Measurements from ENCODE around the gene MICU1. TPM values are rescaled to one million over a fixed set of nuclear protein-coding genes. Genes with fewer than 3 reads are reported as not detected.

The MICU1 gene
- total RNA-seq, 2 experiments from 2014 or later, result 41.2 to 41.7 TPM

DNA sequence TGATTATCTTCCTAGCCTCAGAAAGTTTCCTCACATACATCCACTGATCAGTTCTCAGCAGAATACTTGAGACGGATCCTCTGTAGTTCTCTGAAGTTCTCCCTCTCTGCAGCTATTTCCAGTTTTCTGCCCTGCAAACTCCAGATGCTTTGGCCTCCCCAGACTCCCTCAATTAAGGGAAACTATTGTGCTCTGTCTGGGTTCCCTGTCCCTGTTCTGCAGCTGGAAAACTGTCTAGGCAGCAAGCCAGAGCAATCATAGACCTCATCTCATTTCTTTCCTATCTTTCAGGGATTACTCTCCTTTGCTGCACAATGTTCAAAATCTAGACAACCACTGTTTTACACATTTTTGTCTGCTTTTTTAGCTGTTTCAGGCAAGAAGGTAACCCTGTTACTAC is 9.2 kb downstream of the MICU1 start:
- POLR2A ChIA-PET, result no interaction called here
- DNase-seq, result no peak
- CTCF ChIA-PET, result no interaction called here
- no peak overlapping the region for H3K27ac Mint-ChIP-seq
- H3K4me3 Mint-ChIP-seq, result no peak overlapping the region
- no peaks in the 10 kb centered on the region for H3K27me3 Mint-ChIP-seq
- peaks cover 12% of the 10 kb centered on the region for H3K4me1 Mint-ChIP-seq (ENCODE audit: low read depth)
- peaks cover 16% of the 10 kb centered on the region for H3K36me3 Mint-ChIP-seq
- intact Hi-C loops (cut with micrococcal nuclease), result no loop called here
- H3K9me3 Mint-ChIP-seq, result peaks cover 11% of the 10 kb centered on the region

DNA sequence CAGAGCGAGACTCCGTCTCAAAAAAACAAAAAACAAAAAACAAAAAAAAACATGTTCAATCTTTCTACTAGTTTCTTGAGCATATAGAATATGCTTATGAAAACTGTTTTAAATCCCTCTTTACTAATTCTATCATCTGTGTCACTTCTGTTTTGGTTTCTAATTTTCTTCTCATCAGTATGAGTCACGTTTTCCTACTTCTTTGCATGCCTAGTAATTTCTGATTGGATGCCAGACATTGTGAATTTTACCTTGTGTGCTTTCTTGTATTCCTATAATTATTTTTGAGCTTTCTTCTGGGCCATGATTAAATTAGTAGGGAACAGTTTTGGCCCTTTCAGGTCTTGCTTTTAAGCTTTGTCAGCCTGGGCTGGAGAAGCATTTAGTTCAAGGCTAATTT is 9.9 kb downstream of the MICU1 start:
- Mint-ChIP-seq H3K4me3 (no peak overlapping the region), H3K27me3 (no peaks in the 10 kb centered on the region), H3K27ac (no peak overlapping the region), H3K36me3 (peaks cover 16% of the 10 kb centered on the region), H3K4me1 (ENCODE audit: low read depth) (peaks cover 16% of the 10 kb centered on the region), H3K9me3 (peaks cover 11% of the 10 kb centered on the region)
- ChIA-PET POLR2A (no interaction called here), CTCF (no interaction called here)
- no peak for DNase-seq
- intact Hi-C loops (cut with micrococcal nuclease), result no loop called here

DNA sequence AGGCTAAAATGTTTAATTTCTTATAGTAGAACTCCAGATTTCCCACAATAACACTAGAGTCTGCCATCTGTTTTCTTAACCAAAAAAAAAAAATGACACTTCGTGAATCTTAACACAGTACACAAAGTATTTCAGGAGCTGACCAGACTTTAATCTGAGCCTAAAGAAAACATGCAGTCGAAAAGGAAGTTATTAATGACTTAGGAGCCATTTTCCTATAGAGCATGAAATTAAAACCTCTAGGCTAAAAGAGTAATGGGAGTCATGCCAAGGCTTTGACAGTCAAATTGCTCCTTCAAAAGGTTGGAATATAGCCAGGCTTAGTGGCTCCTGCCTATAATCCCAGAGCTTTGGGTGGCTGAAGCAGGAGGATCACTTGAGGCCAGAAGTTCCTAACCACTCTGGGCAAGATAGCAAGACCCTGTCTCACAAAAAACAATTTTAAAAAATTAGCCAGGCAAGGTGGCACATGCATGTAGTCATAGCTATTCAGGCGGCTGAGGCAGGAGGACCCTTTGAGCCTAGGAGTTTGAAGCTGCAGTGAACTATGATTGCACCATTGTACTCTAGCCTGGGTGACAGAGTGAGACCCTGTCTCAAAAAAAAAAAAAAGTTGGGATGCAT is 13.6 kb downstream of the MICU1 start:
- H3K27ac Mint-ChIP-seq, result no peak overlapping the region
- H3K36me3 Mint-ChIP-seq, result peaks cover 17% of the 10 kb centered on the region
- no peak for DNase-seq
- H3K4me1 Mint-ChIP-seq (ENCODE audit: low read depth), result peaks cover 16% of the 10 kb centered on the region
- H3K27me3 Mint-ChIP-seq, result no peaks in the 10 kb centered on the region
- intact Hi-C loops (cut with micrococcal nuclease), result no loop called here
- H3K4me3 Mint-ChIP-seq, result no peak overlapping the region
- CTCF ChIA-PET, result no interaction called here
- peaks cover 11% of the 10 kb centered on the region for H3K9me3 Mint-ChIP-seq
- POLR2A ChIA-PET, result interaction anchor here (0.6 kb wide), 2 partner anchors 164 to 845 kb away, joined by 3 read pairs; no protein-coding TSS in a partner anchor

DNA sequence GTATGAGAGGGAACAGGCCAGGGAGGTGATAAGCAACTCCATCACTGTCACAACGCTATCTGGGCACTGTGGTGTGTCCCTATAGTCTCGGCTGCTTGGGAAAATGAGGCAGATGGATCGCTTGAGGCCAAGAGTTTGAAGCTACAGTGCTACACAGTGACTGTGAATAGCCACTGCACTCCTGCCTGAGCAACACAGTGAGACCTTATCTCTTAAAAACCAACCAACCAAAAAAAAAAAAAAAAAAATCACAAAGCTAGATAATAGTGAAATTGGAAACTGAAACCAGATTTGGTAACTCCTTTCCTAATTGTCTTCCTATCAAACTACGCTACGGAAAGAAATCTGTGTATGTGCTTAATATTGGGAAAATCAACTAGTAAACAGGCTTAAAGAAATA is 14.1 kb downstream of the MICU1 start:
- DNase-seq, result no peak
- Mint-ChIP-seq H3K9me3 (peaks cover 8% of the 10 kb centered on the region), H3K4me3 (no peak overlapping the region), H3K27me3 (no peaks in the 10 kb centered on the region), H3K4me1 (ENCODE audit: low read depth) (peaks cover 14% of the 10 kb centered on the region), H3K36me3 (peaks cover 13% of the 10 kb centered on the region), H3K27ac (no peak overlapping the region)
- ChIA-PET CTCF (interaction anchor here (0.6 kb wide), 1 partner anchor 197 kb away, joined by 3 read pairs; no protein-coding TSS in a partner anchor), POLR2A (interaction anchor here (0.6 kb wide), 2 partner anchors 163 to 845 kb away, joined by 3 read pairs; no protein-coding TSS in a partner anchor)
- intact Hi-C loops (cut with micrococcal nuclease), result no loop called here

DNA sequence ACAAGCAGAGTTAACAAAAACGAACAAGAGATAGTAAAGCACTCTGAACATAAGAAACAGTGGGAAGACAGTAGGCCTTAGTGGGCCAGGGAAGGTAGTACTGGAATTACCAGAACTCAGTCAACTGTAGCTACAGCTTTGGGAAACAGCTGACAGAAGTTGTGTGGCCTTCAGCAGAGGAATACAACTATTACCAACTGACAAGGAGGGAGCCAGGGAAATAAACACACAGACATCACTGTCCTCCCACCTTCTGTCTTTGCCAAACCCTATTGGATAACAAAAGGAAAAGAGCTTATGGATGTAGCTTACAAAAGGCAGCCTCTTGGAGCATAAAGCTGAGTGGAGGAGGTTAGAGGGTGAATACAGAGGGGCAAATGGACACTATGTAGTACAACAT is 15.4 kb downstream of the MICU1 start:
- no peaks in the 10 kb centered on the region for H3K9me3 Mint-ChIP-seq
- CTCF ChIA-PET, result interaction anchor here (0.6 to 0.7 kb wide), 2 partner anchors 212 to 256 kb away, joined by 3 to 4 read pairs; no protein-coding TSS in a partner anchor
- peaks cover 7% of the 10 kb centered on the region for H3K4me1 Mint-ChIP-seq (ENCODE audit: low read depth)
- H3K27ac Mint-ChIP-seq, result no peak overlapping the region
- no peak overlapping the region for H3K4me3 Mint-ChIP-seq
- intact Hi-C loops (cut with micrococcal nuclease), result no loop called here
- H3K36me3 Mint-ChIP-seq, result peaks cover 5% of the 10 kb centered on the region
- DNase-seq, result no peak
- POLR2A ChIA-PET, result interaction anchor here (0.7 kb wide), 1 partner anchor 153 kb away, joined by 3 read pairs; no protein-coding TSS in a partner anchor
- no peaks in the 10 kb centered on the region for H3K27me3 Mint-ChIP-seq

DNA sequence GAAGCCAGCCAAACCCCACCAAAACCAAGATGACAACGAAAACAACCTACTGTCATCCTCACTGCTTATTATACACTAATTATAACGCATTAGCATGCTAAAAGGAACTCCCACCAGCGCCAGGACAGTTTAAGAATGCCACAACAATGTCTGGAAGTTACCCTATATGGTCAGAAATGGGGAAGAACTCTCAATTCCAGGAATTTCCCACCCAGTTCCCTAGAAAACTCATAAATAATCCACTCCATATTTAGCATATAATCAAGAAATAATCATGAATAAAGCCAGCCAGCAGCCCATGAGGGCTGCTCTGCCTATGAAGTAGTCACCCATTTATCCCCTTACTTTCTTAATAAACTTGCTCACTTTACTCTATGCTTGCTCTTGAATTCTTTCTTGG is 20.8 kb downstream of the MICU1 start:
- H3K27ac Mint-ChIP-seq, result no peak overlapping the region
- ChIA-PET CTCF (no interaction called here), POLR2A (no interaction called here)
- DNase-seq, result no peak
- intact Hi-C loops (cut with micrococcal nuclease), result no loop called here
- no peaks in the 10 kb centered on the region for H3K4me1 Mint-ChIP-seq (ENCODE audit: low read depth)
- no peaks in the 10 kb centered on the region for H3K9me3 Mint-ChIP-seq
- H3K27me3 Mint-ChIP-seq, result no peaks in the 10 kb centered on the region
- H3K4me3 Mint-ChIP-seq, result no peak overlapping the region
- peaks cover 3% of the 10 kb centered on the region for H3K36me3 Mint-ChIP-seq

DNA sequence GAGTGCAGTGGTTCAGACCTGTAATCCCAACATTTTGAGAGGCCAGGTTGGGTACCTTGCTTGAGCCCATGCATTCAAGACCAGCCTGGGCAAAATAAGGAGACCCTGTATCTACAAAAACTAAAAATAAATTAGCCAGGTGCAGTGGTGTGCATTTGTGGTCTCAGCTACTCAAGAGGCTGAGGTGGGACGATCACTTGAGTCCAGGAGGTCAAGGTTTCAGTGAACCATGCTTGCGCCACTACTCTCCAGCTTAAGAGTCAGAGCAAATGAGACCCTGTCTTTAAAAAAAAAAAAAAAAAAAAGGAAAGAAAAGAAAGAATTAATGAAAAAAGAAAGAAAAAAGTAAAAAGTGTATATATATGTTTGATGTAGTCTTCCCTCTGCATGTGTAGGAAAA is 24.7 kb downstream of the MICU1 start:
- DNase-seq, result no peak
- H3K36me3 Mint-ChIP-seq, result peaks cover 2% of the 10 kb centered on the region
- intact Hi-C loops (cut with micrococcal nuclease), result no loop called here
- no peaks in the 10 kb centered on the region for H3K27me3 Mint-ChIP-seq
- peaks cover 4% of the 10 kb centered on the region for H3K4me1 Mint-ChIP-seq (ENCODE audit: low read depth)
- H3K9me3 Mint-ChIP-seq, result no peaks in the 10 kb centered on the region
- POLR2A ChIA-PET, result no interaction called here
- H3K27ac Mint-ChIP-seq, result no peak overlapping the region
- no peak overlapping the region for H3K4me3 Mint-ChIP-seq
- CTCF ChIA-PET, result no interaction called here

DNA sequence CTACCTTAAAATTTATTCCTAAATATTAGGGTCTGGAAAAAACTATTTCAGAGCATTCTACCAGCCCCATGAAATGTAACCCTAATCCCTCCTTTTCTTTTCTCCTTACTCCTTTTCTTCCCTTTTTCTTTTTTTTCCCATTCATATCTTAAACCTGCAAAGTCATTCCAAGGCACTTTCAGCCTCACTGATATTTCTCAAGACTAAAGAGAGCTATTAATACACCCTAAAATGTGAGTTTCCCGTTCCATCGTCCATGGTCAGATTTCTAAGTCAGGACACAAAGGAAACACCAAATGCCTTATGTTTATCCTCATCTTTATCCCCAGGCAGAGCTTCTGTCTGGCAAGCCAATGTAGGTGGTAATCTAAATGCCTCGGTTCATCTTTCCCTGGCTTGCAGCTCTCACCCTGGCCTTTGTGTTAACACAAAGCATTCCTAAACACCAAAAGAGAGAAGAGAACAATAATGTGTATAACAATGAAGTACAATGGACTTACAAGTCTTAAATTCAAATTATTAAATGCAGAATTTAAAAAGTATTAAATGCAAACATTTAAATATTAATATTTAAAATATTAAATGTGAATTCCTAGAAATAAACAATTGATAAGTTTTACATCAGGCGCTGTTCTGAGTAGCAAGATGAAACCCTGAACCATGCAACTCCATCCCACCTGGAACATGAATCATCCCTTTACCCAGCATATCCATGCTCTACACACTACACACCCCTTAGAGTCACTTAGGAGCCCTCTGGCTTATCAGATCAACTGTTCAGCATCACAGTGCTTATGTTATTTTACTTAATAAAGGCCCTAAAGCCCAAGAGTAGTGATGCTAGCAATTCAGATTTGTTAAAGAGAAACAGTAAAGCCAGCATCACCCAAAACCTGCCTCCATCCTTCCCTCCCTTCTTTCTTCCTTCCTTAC is 26.8 kb downstream of the MICU1 start:
- CTCF ChIA-PET, result no interaction called here
- POLR2A ChIA-PET, result no interaction called here
- no peak overlapping the region for H3K27ac Mint-ChIP-seq
- intact Hi-C loops (cut with micrococcal nuclease), result no loop called here
- H3K4me1 Mint-ChIP-seq (ENCODE audit: low read depth), result peaks cover 4% of the 10 kb centered on the region
- H3K4me3 Mint-ChIP-seq, result no peak overlapping the region
- H3K36me3 Mint-ChIP-seq, result peaks cover 4% of the 10 kb centered on the region
- no peak for DNase-seq
- H3K27me3 Mint-ChIP-seq, result no peaks in the 10 kb centered on the region
- H3K9me3 Mint-ChIP-seq, result no peaks in the 10 kb centered on the region

DNA sequence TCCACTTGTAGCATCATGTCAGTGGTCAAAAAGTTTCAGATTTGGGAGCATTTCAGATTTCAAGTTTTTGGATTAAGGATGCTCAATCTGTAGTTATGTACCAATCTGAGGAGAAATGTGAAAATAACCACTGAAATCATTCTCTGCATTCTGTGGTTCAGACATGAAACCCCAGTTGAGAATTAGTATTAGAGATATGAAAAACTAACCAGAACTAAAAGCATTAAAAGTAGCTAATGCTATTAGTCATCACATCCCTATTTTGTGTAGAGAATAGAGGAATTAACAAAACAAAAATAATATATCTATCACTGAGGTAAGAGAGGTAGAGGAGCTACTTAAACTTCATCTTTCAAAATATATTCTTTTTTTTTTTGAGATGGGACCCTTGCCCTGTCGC is 28.0 kb downstream of the MICU1 start:
- Mint-ChIP-seq H3K27ac (no peak overlapping the region), H3K4me3 (no peak overlapping the region), H3K9me3 (peaks cover 2% of the 10 kb centered on the region), H3K4me1 (ENCODE audit: low read depth) (peaks cover 4% of the 10 kb centered on the region), H3K27me3 (no peaks in the 10 kb centered on the region), H3K36me3 (peaks cover 10% of the 10 kb centered on the region)
- no peak for DNase-seq
- ChIA-PET POLR2A (no interaction called here), CTCF (no interaction called here)
- intact Hi-C loops (cut with micrococcal nuclease), result no loop called here

DNA sequence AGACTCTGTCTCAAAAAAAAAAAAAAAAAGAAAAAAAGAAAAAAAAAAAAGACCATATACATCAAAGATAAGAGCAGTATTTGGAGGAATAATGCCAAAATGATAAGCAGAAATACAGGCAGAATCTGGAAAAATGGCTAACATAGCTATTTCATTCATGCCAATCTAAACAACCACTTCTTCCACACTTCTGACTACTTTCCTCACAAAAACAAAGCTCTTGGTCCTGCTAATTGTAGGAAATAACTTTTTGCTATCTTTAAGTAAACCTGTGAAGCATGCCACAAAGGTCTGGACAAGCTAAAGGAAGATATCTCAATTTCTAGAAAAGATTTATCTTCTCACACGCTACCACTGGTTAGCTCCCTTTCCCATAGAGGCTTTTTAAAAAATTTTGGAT is 30.4 kb downstream of the MICU1 start:
- CTCF ChIA-PET, result no interaction called here
- intact Hi-C loops (cut with micrococcal nuclease), result no loop called here
- POLR2A ChIA-PET, result interaction anchor here (0.6 kb wide), 1 partner anchor 14 kb away, joined by 4 read pairs; no protein-coding TSS in a partner anchor

DNA sequence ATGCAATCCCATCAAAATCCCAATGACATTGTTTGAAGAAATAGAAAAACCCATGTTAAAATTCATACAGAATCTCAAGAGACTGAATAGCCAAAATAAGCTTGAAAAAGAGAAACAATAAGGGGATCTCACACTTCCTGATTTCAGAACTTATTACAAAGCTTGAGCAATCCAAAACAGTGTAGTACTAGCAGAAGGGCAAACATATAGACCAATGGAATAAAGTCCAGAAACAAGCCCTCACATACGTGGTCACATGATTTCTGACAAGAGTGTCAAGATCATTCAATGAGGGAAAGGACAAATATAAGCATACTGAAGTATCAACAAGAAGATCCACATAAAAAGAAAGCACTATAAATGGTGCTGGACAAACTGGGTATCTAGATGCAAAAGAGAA is 31.9 kb downstream of the MICU1 start:
- ChIA-PET CTCF (no interaction called here), POLR2A (no interaction called here)
- H3K27me3 Mint-ChIP-seq, result no peaks in the 10 kb centered on the region
- H3K27ac Mint-ChIP-seq, result no peak overlapping the region
- peaks cover 15% of the 10 kb centered on the region for H3K4me1 Mint-ChIP-seq (ENCODE audit: low read depth)
- no peak overlapping the region for H3K4me3 Mint-ChIP-seq
- DNase-seq, result no peak
- H3K36me3 Mint-ChIP-seq, result peaks cover 13% of the 10 kb centered on the region
- intact Hi-C loops (cut with micrococcal nuclease), result no loop called here
- peaks cover 7% of the 10 kb centered on the region for H3K9me3 Mint-ChIP-seq

More for the DNA sequence above, 30.4 kb downstream of the MICU1 start:
- peaks cover 13% of the 10 kb centered on the region for H3K4me1 Mint-ChIP-seq (ENCODE audit: low read depth)
- peaks cover 15% of the 10 kb centered on the region for H3K36me3 Mint-ChIP-seq
- DNase-seq, result no peak
- no peak overlapping the region for H3K27ac Mint-ChIP-seq
- H3K9me3 Mint-ChIP-seq, result peaks cover 7% of the 10 kb centered on the region
- no peak overlapping the region for H3K4me3 Mint-ChIP-seq
- no peaks in the 10 kb centered on the region for H3K27me3 Mint-ChIP-seq

DNA sequence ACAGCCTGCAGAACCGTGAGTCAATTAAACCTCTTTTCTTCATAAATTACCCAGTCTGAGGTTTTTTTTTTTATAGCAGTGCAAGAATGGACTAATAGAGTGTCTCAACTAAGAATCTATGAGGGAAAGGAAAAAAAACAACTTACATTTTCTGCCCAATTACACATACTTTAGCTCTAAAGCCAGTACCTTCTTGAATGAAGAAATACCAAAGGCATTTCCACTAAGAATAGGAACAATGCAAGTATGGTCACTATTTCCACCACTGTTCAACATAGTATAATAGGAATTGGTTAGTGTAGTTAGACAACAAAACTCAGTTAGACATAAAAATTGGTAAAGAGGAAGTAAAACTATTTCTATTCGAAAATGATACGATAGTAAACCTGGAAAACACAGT is 37.6 kb downstream of the MICU1 start:
- intact Hi-C loops (cut with micrococcal nuclease), result no loop called here
- H3K27ac Mint-ChIP-seq, result no peak overlapping the region
- peaks cover 9% of the 10 kb centered on the region for H3K36me3 Mint-ChIP-seq

More for the DNA sequence above, 37.6 kb downstream of the MICU1 start:
- Mint-ChIP-seq H3K4me3 (no peak overlapping the region), H3K4me1 (ENCODE audit: low read depth) (peaks cover 17% of the 10 kb centered on the region), H3K27me3 (no peaks in the 10 kb centered on the region), H3K9me3 (peaks cover 7% of the 10 kb centered on the region)
- no peak for DNase-seq
- ChIA-PET POLR2A (no interaction called here), CTCF (no interaction called here)

Data from activated CD4-positive, alpha-beta memory T cell treated with anti-CD3 and anti-CD28 coated beads for 36 hours (primary cell).